Mesothelial cell of epicardium (in vitro differentiated cells): ENCODE measurements around the gene CST5. TPM values are rescaled to one million over a fixed set of nuclear protein-coding genes. Genes with fewer than 3 reads are reported as not detected.
"Not testable (repeated sequence)": the region's sequence is repeated elsewhere in the genome, so short reads cannot be mapped to it uniquely, and the experiment has no call there.

Experiments
- DNase-seq, 2 experiments: peaks; one replicate each; pipeline ENCODE4 v3.0.0; 2021; ENCODE audit warnings: low spot score in 2 of 2; ENCODE audit not compliant: unreplicated experiment in 2 of 2
- H3K27ac Mint-ChIP-seq: 2 replicates; pipeline ENCODE4 v1.8.0; 2021; ENCODE audit warnings: mixed read lengths
- H3K27me3 Mint-ChIP-seq: 2 replicates; pipeline ENCODE4 v1.8.0; 2021; ENCODE audit warnings: low read depth, mixed read lengths
- H3K36me3 Mint-ChIP-seq: 2 replicates; pipeline ENCODE4 v1.8.0; 2021; ENCODE audit warnings: mixed read lengths
- H3K4me1 Mint-ChIP-seq: 2 replicates; pipeline ENCODE4 v1.8.0; 2021; ENCODE audit warnings: mixed read lengths
- H3K4me3 Mint-ChIP-seq: 2 replicates; pipeline ENCODE4 v1.8.0; 2021; ENCODE audit warnings: mild to moderate bottlenecking, moderate library complexity, mixed read lengths
- H3K9me3 Mint-ChIP-seq: 2 replicates; pipeline ENCODE4 v1.8.0; 2021; ENCODE audit warnings: mixed read lengths
- total RNA-seq: library from RNA; stranded (reverse); gene quantifications from 3 replicates; pipeline ENCODE4 v1.2.1, GENCODE V29; 2021
- TF ChIP-seq, protein P1 (sequence below): fragments of 200-600 bp; sonication (generic); IDR thresholded peaks from one replicate; pipeline ENCODE4 v1.5.0; 2021; ENCODE audit warnings: antibody characterized with exemption; ENCODE audit not compliant: unreplicated experiment

Gene CST5
- total RNA-seq, 1 donor from 2014 or later, result not detected

- peaks cover 3% of the 10 kb centered on the region for H3K4me1 Mint-ChIP-seq
- no peak for DNase-seq
- H3K36me3 Mint-ChIP-seq, result no peaks in the 10 kb centered on the region
- TF ChIP-seq, protein P1, sequence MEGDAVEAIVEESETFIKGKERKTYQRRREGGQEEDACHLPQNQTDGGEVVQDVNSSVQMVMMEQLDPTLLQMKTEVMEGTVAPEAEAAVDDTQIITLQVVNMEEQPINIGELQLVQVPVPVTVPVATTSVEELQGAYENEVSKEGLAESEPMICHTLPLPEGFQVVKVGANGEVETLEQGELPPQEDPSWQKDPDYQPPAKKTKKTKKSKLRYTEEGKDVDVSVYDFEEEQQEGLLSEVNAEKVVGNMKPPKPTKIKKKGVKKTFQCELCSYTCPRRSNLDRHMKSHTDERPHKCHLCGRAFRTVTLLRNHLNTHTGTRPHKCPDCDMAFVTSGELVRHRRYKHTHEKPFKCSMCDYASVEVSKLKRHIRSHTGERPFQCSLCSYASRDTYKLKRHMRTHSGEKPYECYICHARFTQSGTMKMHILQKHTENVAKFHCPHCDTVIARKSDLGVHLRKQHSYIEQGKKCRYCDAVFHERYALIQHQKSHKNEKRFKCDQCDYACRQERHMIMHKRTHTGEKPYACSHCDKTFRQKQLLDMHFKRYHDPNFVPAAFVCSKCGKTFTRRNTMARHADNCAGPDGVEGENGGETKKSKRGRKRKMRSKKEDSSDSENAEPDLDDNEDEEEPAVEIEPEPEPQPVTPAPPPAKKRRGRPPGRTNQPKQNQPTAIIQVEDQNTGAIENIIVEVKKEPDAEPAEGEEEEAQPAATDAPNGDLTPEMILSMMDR, result no peak
- H3K27ac Mint-ChIP-seq, result no peak overlapping the region
- no peaks in the 10 kb centered on the region for H3K9me3 Mint-ChIP-seq
- H3K27me3 Mint-ChIP-seq, result peaks cover 45% of the 10 kb centered on the region
- no peak overlapping the region for H3K4me3 Mint-ChIP-seq
Measured at GRCh38 chr20:23870461-23870860, 9.1 kb downstream of the CST5 start.

GRCh38 chr20:23869520-23869919, 10.0 kb downstream of the CST5 start:
- peaks cover 3% of the 10 kb centered on the region for H3K4me1 Mint-ChIP-seq
- H3K27ac Mint-ChIP-seq, result no peak overlapping the region
- H3K36me3 Mint-ChIP-seq, result no peaks in the 10 kb centered on the region

DNA sequence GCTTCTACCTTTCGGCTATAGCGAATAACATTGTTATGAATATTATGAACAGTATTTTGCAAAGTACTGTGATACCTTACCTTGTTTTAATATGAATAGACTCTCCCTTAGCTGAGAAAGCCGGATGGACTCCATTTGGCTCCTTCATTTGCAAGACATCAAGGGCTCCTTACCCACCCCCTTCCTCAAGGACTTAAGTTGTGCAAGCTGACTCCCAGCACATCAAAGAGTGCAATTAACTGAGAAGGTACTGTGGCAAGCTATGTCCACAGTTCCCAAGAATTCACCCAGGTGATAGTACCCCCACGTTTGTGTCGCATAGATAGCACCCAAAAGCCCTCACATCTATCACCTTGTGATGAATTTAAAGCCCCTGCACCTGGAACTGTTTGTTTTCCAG, 11.2 kb downstream of the CST5 start:
- DNase-seq, result no peak
- Mint-ChIP-seq H3K36me3 (no peaks in the 10 kb centered on the region), H3K27me3 (peaks cover 45% of the 10 kb centered on the region), H3K4me3 (no peak overlapping the region), H3K4me1 (peaks cover 3% of the 10 kb centered on the region), H3K27ac (no peak overlapping the region), H3K9me3 (no peaks in the 10 kb centered on the region)
- TF ChIP-seq, protein P1, result no peak

More at GRCh38 chr20:23869520-23869919, 10.0 kb downstream of the CST5 start:
- no peak for DNase-seq
- H3K9me3 Mint-ChIP-seq, result no peaks in the 10 kb centered on the region
- peaks cover 45% of the 10 kb centered on the region for H3K27me3 Mint-ChIP-seq
- no peak overlapping the region for H3K4me3 Mint-ChIP-seq
- TF ChIP-seq, protein P1, result no peak

DNA sequence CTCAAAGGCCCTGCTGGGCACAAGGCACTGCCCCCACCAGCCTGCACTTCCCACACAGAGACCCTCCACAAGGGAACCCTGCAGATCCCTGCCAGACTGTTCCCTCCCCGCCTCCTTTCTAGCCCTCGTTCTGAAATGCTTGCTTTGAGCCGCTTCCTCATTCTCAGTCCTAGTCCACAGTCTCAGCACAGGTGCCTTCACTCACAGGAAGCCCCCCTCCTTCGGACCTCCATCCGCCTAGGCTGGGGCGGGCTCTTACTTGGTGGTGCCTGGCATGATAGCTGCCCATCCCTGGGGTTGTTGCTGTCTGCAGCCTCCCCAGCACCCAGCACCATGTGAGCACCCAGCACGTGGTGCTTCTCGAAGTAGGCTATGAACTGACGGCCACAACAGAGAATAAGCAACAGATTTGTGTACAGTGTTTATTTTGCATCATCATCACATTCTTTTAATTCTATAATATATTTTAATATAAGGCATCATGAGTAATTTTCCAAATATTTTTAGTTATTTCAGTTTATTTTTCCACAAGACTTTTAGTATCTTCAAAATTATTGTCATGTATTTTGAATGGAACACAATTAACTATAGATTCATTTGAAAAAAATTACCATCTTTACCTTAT, 12.3 kb downstream of the CST5 start:
- no peaks in the 10 kb centered on the region for H3K36me3 Mint-ChIP-seq
- DNase-seq, result no peak
- no peak overlapping the region for H3K4me3 Mint-ChIP-seq
- H3K27ac Mint-ChIP-seq, result no peak overlapping the region
- H3K9me3 Mint-ChIP-seq, result no peaks in the 10 kb centered on the region
- H3K4me1 Mint-ChIP-seq, result peaks cover 3% of the 10 kb centered on the region
- H3K27me3 Mint-ChIP-seq, result peaks cover 45% of the 10 kb centered on the region
- TF ChIP-seq, protein P1, result no peak

GRCh38 chr20:23860771-23861170, 18.8 kb downstream of the CST5 start:
- H3K4me3 Mint-ChIP-seq, H3K9me3 Mint-ChIP-seq, H3K36me3 Mint-ChIP-seq, H3K27me3 Mint-ChIP-seq, H3K27ac Mint-ChIP-seq, DNase-seq: not testable (repeated sequence)
- peaks cover 10% of the 10 kb centered on the region for H3K4me1 Mint-ChIP-seq

DNA sequence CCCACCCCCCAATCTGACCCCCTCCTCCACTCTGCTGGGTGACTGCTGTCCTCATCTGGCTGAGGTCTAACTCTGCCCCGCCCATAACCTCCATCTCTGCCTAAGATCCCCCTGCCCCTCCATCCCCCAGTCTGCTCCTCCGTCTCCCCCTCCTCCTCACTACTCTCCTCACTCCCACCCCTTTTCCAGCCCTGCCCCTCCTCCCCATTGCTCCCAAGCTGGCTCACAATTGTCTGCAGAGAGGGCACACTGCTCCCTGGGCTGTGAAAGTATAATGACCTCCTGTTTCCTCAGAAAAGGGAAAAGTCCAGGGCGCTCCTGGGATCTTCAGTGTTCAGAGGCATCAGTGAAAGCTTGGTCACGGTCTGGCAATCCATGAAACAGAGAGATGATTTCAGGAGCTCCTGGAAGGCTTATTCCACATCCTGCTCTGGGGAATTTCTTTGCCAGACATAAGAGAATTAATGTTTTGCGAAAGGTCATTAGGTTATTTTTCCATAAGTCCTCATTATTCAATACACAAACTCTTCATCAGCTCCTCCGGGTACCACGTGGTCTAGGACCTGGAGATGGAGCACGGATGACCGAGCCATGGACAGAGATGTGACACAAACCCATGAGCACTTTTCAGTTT, 21.5 kb downstream of the CST5 start:
- H3K36me3 Mint-ChIP-seq, result no peaks in the 10 kb centered on the region
- no peak for DNase-seq
- H3K9me3 Mint-ChIP-seq, result no peaks in the 10 kb centered on the region
- TF ChIP-seq, protein P1, result no peak
- peak overlapping the region; percentile 22 for H3K27ac Mint-ChIP-seq
- H3K27me3 Mint-ChIP-seq, result peaks cover 2% of the 10 kb centered on the region
- H3K4me3 Mint-ChIP-seq, result no peak overlapping the region
- peaks cover 10% of the 10 kb centered on the region for H3K4me1 Mint-ChIP-seq
